ENCODE data around the gene NLGN2.

Gene NLGN2

GRCh38 chr17:7392696-7393612, 14.7 kb upstream of the NLGN2 start:
- no peak for DNase-seq (ENCODE audit: low read depth)

- peak; percentile 37 for DNase-seq (ENCODE audit: low read depth)
Measured at GRCh38 chr17:7393613-7394451, 13.8 kb upstream of the NLGN2 start.

GRCh38 chr17:7394452-7395191, 13.0 kb upstream of the NLGN2 start, which contains the start of gene PLSCR3:
TSS of gene PLSCR3 (minus strand) at chr17:7394525. CDS start at chr17:7394110, 415 bp downstream.
- DNase-seq (ENCODE audit: low read depth) = peak; percentile 93

GRCh38 chr17:7396147-7396546, 11.5 kb upstream of the NLGN2 start:
- no peak for DNase-seq (ENCODE audit: low read depth)

GRCh38 chr17:7398612-7399011, 9.0 kb upstream of the NLGN2 start:
- no peak for DNase-seq (ENCODE audit: low read depth)

- no peak for DNase-seq (ENCODE audit: low read depth)
Measured at GRCh38 chr17:7403043-7403726, 4.5 kb upstream of the NLGN2 start.

GRCh38 chr17:7403727-7403976, 4.0 kb upstream of the NLGN2 start:
- DNase-seq (ENCODE audit: low read depth) = no peak

GRCh38 chr17:7403977-7404736, 3.5 kb upstream of the NLGN2 start, which contains the start of gene TMEM256:
TSS of gene TMEM256 (minus strand) at chr17:7404097. CDS start at chr17:7404084, 13 bp downstream.
- DNase-seq (ENCODE audit: low read depth) = peak; percentile 100

- DNase-seq (ENCODE audit: low read depth) = no peak
Measured at GRCh38 chr17:7404737-7405349, 2.8 kb upstream of the NLGN2 start.

GRCh38 chr17:7405350-7406234, 2.1 kb upstream of the NLGN2 start:
- no peak for DNase-seq (ENCODE audit: low read depth)

GRCh38 chr17:7406235-7406825, 1.3 kb upstream of the NLGN2 start:
- DNase-seq (ENCODE audit: low read depth) = no peak

GRCh38 chr17:7407082-7407481, 563 bp upstream of the NLGN2 start:
- no peak for DNase-seq (ENCODE audit: low read depth)

- DNase-seq (ENCODE audit: low read depth) = no peak
Measured at GRCh38 chr17:7408252-7408727, 645 bp downstream of the NLGN2 start.

GRCh38 chr17:7408863-7409262, 1.2 kb downstream of the NLGN2 start:
- no peak for DNase-seq (ENCODE audit: low read depth)

- DNase-seq (ENCODE audit: low read depth) = no peak
Measured at GRCh38 chr17:7409716-7410115, 2.1 kb downstream of the NLGN2 start.

- no peak for DNase-seq (ENCODE audit: low read depth)
Measured at GRCh38 chr17:7410634-7411426, 3.2 kb downstream of the NLGN2 start.

- no peak for DNase-seq (ENCODE audit: low read depth)
Measured at GRCh38 chr17:7411427-7411750, 3.7 kb downstream of the NLGN2 start.

GRCh38 chr17:7413346-7413985, 5.8 kb downstream of the NLGN2 start:
- peak; percentile 77 for DNase-seq (ENCODE audit: low read depth)
